Thyroid gland (tissue), 4 donors: ENCODE results near the gene AK8. TPM values are rescaled to one million over a fixed set of nuclear protein-coding genes. Genes with fewer than 3 reads are reported as not detected.

Source experiments
- DNase-seq, 2 donors: peaks; one replicate each; pipeline ENCODE4 v3.0.0-alpha.2; 2019
- H3K27ac ChIP-seq, 3 donors: fragments of 200-600 bp; sonication (generic); 1 replicate in 2 of 3; 2 replicates in 1 of 3; pipeline ENCODE4 v1.5.1; 2016 to 2019; ENCODE audit warnings: mild to moderate bottlenecking in 1 of 3, moderate library complexity in 1 of 3
- H3K27me3 ChIP-seq: fragments of 200-600 bp; sonication (generic); one replicate; pipeline ENCODE4 v1.5.1; 2019
- H3K36me3 ChIP-seq, 2 donors: fragments of 200-600 bp; sonication (generic); one replicate each; pipeline ENCODE4 v1.5.1; 2016 to 2019
- H3K4me1 ChIP-seq, 2 donors: fragments of 200-600 bp; sonication (generic); one replicate each; pipeline ENCODE4 v1.5.1; 2017 to 2019
- H3K4me3 ChIP-seq, 3 donors: fragments of 200-600 bp; sonication (generic); replicated peaks in 1 of 3; 1 replicate in 2 of 3; 2 replicates in 1 of 3; pipeline ENCODE4 v1.5.1; 2016; ENCODE audit warnings: mild to moderate bottlenecking in 1 of 3
- H3K9me3 ChIP-seq: fragments of 200-600 bp; sonication (generic); one replicate; pipeline ENCODE4 v1.5.1; 2017
- CTCF ChIP-seq, 6 experiments: fragments of 200-600 bp in 3 of 6; fragments of 450-650 bp in 3 of 6; sonication (generic) in 3 of 6; IDR thresholded peaks; one replicate each; pipeline ENCODE4 v1.5.1; 2016 to 2019; ENCODE audit warnings: antibody characterized with exemption in 6 of 6, mild to moderate bottlenecking in 2 of 6, inconsistent platforms in 1 of 6, moderate library complexity in 1 of 6
- POLR2A ChIP-seq, 2 donors: fragments of 450-650 bp; IDR thresholded peaks; one replicate each; pipeline ENCODE4 v1.6.1; 2017; ENCODE audit warnings: antibody characterized with exemption in 2 of 2, mild to moderate bottlenecking in 2 of 2, moderate library complexity in 1 of 2
- WGBS, 2 donors: methylation state at CpG; one replicate each; pipeline ENCODE4 v1.1.5; 2017; 5-methylcytosine and 5-hydroxymethylcytosine counted together
- intact Hi-C: fragments of 100-400 bp; cut with DNase I; formaldehyde crosslinking; loops from one replicate; pipeline ENCODE4 v1.15.1; 2023
- total RNA-seq, 4 donors: library from RNA; depleted of rRNA; stranded (reverse); fragments of >200 nt; gene quantifications; one replicate each; pipeline ENCODE4 v1.2.3, GENCODE V29; 2016

The AK8 gene
- total RNA-seq, 4 donors from 2014 or later: 5.4 to 9.9 (median 8.0) TPM

DNA sequence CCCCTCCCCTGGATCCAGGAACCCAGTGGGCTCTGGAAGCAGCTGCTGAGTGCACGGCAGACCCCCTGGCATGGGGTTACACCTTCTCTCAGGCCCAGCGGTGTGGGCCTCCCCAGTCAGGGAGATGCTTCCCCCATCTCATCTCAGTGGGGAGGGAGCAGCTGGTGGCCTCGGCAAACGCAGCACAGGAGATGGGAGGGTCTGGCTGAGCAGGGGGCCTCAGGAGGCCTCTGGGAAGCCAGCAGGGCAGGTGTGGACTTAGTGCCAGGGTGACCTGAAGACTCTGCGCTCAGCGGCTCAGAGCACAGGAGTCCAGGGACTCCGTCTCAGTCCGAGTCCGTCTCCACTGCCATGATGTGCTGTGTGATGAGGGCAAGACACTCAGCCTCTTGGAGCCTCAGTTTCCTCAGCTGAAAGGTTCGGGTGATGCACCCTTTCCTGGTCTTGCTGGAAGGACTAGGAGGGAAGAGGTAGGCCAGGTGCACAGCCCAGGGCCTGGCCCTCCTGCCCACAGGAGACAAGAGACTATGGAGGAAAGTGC, 107.2 kb downstream of the AK8 start:
- Histone ChIP-seq H3K9me3 (no peaks in the 10 kb centered on the region), H3K36me3 (no peaks in the 10 kb centered on the region), H3K4me3 (peak overlapping the region in 2 of 3 donors; percentile 11 to 46), H3K4me1 (peaks cover 6 to 7% of the 10 kb centered on the region in 2 donors), H3K27ac (peak overlapping the region; percentile 64 to 71 (median 70)), H3K27me3 (no peaks in the 10 kb centered on the region)
- intact Hi-C loops: no loop called here
- DNase-seq: no peak
- TF ChIP-seq CTCF (IDR thresholded peaks at IDR 0.05) (no peak), POLR2A (IDR thresholded peaks at IDR 0.05) (no peak)
- 73 to 83% methylated on average over 3 to 10 of the region's 10 CpGs for WGBS, 2 donors

DNA sequence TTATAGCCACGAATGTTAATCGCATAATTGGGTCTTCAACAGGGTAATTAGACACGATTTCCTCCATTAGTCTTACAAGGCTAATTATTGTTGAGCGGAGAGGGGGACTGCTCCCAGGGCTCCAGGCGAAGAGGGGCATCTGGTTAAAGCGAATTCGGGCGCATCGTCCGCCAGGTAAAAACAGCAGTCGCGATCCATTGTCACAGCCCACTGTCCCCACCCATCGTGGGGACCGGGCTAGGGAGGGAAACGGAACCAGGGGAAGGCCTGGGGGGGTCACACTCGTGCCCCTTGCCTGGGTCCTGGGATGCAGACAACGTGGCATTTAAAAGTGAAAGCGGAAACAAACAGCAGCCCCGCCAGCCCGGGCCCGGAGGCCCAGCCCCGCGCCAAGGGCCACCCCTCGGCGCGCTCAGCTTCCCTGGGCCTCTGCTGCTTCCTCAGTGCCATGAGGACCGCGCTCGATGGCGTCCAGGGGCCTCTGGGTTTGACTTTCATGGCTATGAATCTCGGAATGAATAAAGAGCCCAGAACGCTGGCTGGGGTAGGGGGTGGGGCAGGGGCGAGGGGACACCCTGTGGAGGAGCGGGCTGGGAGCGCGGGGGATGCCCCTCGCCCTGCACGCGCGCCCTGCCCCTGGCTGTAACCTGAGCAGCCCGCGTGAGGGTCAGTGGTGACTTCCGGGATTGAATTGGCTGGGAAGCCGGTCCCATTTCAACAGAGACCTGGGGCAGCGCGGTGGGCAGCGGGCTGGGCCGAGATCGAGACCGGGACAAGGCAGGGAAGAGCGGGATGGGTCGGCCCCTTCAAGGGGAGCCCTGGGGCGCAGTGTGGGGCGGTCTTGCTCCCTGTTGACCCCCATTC, 107.9 kb downstream of the AK8 start:
- peak; percentile 73 to 77 for DNase-seq
- Histone ChIP-seq H3K36me3 (no peaks in the 10 kb centered on the region), H3K9me3 (no peaks in the 10 kb centered on the region), H3K27ac (peak overlapping the region; percentile 64 to 71 (median 70)), H3K4me3 (peak overlapping the region; percentile 11 to 54 (median 46)), H3K4me1 (peaks cover 6 to 7% of the 10 kb centered on the region in 2 donors), H3K27me3 (no peaks in the 10 kb centered on the region)
- intact Hi-C loops: loop anchor here (10.0 kb wide), 1 partner anchor 95 kb away; the partner anchor contains the start of gene GTF3C4
- WGBS, 2 donors: 2% methylated on average over 21 to 25 of the region's 54 CpGs
- no peak for TF ChIP-seq CTCF (IDR thresholded peaks at IDR 0.05)
- TF ChIP-seq POLR2A (IDR thresholded peaks at IDR 0.05): peak in 1 of 2 donors; percentile 70

DNA sequence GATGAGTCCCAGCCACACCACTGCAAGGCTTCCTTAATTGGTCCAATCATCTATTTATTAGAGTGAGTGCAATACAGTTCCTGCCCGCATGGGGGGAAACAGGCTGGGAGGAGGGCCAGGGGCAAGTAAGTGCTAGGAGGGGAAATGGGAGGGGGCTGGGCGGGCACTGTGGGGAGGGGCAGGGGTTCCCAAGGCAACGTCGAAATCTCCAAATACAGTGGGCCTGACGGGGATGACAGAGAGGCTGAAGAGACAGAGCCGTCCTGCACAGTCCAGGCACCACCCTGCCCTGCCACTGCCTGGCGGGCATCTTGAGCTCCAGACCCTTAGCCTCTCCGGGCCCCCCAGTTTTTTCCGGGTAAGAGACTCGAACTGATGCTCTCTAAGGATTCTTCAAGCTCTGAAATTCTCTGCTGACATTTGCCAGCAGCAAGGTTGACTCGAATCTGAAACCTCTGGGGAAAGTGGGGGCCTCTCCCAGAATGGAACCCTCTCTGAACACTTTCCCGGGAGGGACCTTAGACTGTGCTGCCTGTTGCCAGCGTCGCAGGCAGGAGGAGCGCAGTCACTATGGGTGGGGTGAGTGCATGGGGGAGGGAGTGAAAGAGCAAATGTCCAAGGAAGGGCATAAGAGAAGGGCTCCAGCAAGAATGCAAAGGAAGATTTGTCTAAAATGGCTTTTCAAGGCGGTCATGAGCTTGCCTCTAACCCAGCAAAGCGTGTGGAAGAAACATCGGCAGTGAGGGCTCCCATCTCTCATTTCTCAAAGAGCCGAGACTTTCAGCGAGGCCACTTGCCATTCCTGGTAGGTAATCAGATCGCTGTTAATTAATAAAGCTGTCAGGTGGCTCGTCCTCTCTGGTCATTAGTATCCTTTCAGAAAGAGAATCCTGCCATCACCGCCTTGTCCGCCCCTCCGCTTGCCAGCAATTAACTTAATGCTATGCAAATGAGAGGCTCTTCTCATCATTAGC, 108.9 kb downstream of the AK8 start:
- peak in 1 of 2 donors; percentile 30 for TF ChIP-seq POLR2A (IDR thresholded peaks at IDR 0.05)
- TF ChIP-seq CTCF (IDR thresholded peaks at IDR 0.05): peak in 5 of 6 experiments; percentile 36 to 57 (median 38)
- Histone ChIP-seq H3K9me3 (no peaks in the 10 kb centered on the region), H3K27me3 (no peaks in the 10 kb centered on the region), H3K27ac (peak overlapping the region; percentile 64 to 71 (median 70)), H3K36me3 (no peaks in the 10 kb centered on the region), H3K4me1 (peaks cover 6 to 7% of the 10 kb centered on the region in 2 donors), H3K4me3 (peak overlapping the region; percentile 11 to 54 (median 46))
- intact Hi-C loops: loop anchor here (10.0 kb wide), 1 partner anchor 94 kb away; the partner anchor contains the start of gene GTF3C4
- 1% methylated on average over 23 to 25 of the region's 25 CpGs for WGBS, 2 donors
- peak; percentile 52 to 58 for DNase-seq

DNA sequence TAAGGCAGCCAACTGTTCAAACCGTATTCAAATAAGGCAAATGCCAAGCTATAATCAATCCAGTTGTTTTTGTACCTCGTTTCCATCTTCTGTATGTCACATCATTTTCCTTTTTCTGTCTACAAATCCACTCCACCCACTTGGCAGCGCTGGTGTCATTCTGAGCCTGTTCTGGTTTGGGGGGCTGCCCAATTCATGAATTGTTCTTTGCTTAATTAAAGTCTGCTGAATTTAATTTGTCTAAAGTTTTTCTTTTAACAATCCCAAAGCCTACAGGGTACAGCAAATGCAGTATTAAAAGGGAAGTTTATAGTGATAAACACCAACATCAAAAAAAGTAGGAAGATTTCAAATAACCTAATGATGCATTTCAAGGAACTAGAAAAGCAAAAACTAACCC, 114.5 kb downstream of the AK8 start:
- Histone ChIP-seq H3K4me3 (no peak overlapping the region), H3K36me3 (no peaks in the 10 kb centered on the region), H3K9me3 (no peaks in the 10 kb centered on the region), H3K4me1 (peaks cover 0 to 4% of the 10 kb centered on the region in 2 donors), H3K27ac (no peak overlapping the region), H3K27me3 (no peaks in the 10 kb centered on the region)
- WGBS, 2 donors: 88 to 90% methylated on average over 3 of the region's 3 CpGs
- no peak for DNase-seq
- no peak for TF ChIP-seq CTCF (IDR thresholded peaks at IDR 0.05)
- TF ChIP-seq POLR2A (IDR thresholded peaks at IDR 0.05): no peak
- intact Hi-C loops: loop anchor here (10.0 kb wide), 1 partner anchor 89 kb away; the partner anchor contains the start of gene GTF3C4
